ENCODE measurements around the gene MPZL1.

The MPZL1 gene

DNA sequence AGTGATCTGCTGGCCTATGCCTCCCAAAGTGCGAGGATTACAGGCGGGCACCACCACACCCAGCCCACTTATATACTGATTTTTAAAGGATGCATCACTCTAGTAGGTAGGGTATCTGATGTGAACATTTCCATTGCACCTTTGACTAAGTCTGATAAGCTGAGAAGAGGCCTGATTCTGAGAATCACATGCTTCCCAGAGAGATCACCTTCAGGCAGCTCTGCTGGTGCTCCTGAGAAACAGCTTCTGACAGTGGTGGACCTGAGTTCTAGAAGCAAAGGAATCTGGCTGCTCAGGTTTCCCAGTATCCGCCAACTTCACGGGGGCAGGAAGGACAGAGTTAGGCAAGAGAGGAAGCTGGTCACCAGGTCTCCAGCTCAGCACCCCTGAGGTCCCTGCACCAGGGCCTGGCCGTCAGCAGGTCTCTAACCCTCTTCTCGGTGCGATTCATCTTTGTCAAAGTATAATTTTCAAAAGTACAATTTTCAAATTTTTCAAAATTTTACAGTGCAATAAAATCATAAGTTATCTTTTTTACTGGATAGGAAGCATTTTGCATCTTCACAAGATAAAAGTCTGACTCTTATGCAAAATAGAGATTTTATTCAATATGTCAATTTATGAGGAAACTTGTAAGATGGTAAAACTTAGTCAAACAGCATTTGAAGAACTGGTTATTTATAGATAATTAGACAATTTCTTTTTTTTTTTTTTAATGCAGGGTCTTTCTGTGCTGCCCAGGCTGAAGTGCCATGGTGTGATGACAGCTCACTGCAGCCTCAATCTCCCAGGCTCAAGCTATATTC, 25.8 kb upstream of the MPZL1 start:
- DNase-seq = no peak

- peak; percentile 24 for DNase-seq
Observed at GRCh38 chr1:167697667-167698141, 24.1 kb upstream of the MPZL1 start.

DNA sequence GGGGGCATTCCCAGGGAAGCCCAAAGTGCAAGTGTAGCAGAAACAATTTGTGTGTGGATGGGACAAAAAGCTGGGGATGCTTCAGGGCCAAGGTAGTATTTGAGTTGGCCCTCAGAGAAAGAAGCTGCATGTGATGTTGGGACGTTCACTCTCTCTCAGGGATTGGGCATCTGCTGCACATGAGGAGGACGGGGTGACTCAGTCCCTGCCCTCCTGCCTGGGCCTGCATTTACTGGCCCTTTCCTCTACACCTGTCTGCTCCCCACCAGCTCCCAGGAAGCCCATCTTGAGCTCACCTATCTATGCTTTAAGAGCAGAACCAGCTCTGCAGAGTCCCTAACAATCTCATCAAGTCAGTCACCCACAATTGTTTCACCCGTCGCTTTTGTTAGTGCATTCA, 23.5 kb upstream of the MPZL1 start:
- no peak for DNase-seq

DNA sequence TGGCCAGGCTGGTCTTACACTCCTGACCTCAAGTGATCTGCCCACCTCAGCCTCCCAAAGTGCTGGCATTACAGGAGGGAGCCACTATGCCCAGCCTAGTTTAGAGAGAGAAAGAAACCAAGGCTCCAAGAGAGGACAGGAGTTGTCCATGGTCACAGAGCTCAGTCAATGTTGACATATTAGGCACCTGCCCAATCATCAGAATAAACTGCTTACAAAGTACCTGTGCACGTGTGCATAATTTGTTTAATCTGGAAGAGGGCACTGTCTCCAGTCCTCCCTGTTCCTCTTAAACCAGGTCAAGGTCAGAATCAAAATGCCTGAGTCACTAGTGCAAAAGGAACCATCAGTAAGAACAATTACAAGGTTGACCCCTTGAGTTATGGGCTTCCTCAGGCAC, 20.3 kb upstream of the MPZL1 start:
- no peak for DNase-seq

- no peak for DNase-seq
Observed at GRCh38 chr1:167703557-167703956, 18.2 kb upstream of the MPZL1 start.

GRCh38 chr1:167704715-167705114, 17.1 kb upstream of the MPZL1 start:
- DNase-seq = no peak

DNA sequence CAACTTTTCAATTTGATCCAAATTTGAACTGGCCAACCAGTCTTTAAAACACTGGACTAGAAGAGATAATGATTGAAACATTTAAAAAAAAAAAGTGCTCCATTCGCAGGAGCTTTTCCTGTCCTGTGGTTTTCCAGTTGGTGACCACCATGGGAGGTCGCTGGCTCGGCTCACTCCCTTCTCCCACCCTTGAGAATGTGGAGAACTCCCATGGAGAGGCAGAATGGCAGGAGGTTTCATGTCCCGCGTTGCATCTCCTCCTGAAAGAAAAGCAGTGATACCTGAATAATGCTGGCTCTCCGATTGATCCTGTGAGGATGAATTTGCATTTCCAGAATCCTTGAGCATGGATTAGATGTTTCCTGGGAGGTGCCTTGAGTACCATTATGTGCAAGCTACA, 16.5 kb upstream of the MPZL1 start:
- DNase-seq = peak; percentile 37

DNA sequence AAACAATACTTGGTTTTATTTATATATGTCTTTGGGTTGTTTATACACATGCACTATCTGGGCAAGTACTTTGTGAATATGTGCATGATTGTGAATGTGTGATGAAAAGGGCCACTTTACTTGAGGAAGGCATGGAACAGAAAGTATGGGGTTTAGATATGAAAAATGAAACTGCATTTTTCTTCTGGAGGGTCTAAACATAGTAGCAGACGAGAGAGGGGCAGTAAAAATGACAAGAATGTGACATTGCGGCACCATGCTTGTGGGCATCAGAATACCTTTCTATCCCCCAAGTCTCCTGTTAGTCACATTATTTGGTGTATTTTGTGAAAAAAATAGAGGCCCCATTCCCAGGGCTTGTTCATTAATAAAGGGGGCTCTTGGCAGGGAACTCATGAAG, 15.4 kb upstream of the MPZL1 start:
- DNase-seq = no peak

DNA sequence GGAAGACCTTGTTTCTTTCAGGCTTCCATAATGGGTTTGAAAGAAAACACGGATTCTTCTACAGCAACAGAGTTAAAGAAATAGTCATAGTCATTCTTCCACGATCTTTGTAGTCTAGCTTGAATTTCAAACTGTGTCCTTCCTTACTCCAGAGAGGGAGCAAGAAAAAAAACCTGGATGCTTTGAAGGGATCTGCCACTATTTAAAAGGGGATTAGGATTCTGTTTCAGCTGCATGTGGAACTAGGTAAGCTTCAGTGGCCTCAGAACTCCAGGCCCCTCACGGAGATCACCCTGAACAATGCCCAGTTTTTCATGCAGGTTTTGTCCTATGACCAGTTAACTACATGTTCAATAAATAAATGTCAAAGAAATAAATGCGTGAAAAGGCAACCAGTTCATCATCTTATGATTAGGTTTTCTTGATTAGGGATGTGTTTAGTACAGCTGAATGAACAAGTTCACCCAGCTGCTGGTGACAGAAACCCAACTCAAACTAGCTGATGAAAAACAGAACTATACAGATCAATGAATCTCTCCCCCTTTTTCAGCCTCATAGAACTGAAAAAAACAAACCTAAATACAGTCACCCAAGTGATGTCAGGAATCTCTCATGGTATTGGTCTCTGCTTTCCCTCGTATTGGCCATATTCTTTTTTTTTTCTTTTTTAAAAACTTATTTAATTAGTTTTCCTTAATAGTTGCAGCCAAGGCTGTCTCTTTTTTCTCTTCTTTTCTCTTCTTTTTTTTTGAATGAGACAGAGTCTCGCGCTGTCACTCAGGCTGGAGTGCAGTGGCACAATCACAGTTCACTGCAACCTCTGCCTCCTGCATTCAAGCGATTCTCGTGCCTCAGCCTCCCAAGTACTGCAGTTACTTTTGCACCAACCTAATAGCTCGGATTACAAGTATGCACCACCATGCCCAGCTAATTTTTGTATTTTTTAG, 14.6 kb upstream of the MPZL1 start:
- DNase-seq = no peak

DNA sequence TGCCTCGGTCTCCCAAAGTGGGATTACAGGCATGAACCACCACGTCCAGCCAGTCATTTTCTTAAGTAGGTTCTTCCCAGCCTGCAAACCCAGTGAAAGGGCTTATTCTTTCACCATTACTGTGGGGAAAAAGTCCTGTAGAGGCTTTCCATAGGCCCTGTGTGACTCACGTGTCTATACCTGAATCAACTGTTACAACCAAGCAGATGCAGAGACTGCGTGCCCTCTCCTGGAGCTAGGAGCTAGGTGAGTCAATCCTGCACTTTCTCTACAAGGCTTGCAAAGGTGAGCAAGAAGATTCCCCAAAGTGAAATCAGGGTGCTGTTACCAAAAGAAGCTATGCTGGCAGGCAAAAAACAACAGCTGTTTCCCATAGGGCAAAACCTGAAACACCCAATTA, 13.8 kb upstream of the MPZL1 start:
- no peak for DNase-seq

DNA sequence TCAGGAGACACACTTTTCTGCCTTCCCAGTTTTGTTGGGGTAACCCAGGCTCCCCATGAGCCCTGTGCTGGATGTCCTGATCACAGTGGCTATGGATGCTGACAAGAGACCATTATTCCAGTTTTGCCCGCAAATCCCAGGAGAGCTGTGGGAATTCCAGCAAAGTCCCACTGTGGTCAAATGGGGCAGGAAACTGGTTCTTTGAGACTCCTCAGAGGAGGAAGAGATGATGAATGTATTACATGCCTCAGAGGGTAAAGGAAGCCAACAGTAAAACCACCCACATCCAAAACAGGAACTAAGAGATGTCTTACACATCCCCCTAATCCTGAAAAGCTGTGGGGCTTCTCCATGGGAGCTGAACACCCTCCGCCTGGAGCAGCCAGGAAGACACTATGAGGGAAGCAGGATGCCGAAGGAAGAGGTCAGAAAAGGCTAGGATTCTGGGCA, 12.8 kb upstream of the MPZL1 start:
- no peak for DNase-seq

DNA sequence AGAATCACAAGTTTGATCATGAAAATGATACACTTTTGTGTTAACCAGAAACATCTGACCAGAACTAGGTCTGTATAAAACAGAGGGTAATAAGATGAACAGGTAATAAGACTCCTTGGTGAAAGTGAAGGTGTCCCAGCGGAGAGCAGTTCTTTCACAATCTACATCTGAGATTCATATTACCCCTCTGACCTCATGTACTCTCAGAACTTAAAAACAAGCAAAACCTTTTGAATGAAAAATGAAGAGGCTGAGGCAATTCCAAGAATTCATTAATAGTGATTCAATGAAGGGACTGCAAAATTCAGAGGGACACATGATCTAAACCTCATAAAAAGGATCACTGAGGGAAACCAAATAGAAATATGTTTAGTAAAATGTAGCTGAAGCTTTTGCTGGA, 10.9 kb upstream of the MPZL1 start:
- no peak for DNase-seq

GRCh38 chr1:167711797-167712196, 10.0 kb upstream of the MPZL1 start:
- no peak for DNase-seq

DNA sequence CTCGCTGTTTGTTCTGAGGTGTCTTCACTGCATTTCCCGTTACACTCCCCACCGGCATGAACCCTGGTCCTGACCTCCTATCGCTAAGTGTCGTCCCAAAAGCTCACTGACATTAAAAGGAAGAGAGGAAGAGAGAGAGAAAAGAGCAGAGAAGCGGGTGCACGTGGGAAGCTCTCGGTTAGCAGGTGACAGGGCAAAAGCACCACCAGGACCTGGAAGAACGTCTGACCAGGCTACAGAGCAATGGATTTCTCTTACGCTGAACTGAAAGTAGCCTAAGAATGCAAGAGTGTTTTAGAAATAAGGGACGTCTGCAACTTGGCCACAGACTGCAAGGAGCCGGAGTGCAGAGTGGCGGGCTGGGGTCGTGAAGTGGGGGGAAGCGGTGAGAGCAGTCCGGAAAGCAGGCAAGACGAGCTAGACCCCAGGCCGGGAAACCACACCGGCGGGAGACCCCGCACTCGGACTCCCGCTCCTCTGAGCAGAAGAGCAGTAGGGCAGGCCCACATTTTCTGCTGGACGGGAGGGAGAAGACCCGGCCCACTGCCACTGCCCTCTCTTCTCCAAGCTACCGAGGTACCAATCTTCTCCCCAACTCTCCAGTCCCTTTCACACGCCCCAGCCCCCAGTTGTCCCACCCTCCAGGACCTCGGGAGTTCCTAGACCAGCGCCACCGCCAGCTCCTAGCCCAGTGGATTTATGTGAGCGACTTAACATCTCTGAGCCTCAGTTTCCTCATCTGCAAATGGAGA, 8.3 kb upstream of the MPZL1 start:
- DNase-seq = peak; percentile 57

DNA sequence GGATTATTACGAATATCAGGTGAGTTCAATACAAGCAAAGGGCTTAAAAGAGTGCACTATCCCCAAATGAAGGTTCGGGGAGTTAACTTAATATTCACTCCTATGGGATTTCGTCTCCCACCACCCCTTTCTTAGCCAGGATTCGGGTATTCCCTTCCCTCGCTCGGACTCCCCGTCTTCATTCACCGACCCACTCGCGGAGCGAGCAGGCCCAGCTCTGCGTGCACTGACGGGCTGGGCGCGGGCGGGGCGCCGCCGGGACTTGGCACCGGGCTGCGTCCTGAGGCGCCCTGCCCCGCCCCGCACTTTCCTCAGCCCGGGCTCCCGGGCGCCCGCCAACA, 7.7 kb upstream of the MPZL1 start:
- no peak for DNase-seq

DNA sequence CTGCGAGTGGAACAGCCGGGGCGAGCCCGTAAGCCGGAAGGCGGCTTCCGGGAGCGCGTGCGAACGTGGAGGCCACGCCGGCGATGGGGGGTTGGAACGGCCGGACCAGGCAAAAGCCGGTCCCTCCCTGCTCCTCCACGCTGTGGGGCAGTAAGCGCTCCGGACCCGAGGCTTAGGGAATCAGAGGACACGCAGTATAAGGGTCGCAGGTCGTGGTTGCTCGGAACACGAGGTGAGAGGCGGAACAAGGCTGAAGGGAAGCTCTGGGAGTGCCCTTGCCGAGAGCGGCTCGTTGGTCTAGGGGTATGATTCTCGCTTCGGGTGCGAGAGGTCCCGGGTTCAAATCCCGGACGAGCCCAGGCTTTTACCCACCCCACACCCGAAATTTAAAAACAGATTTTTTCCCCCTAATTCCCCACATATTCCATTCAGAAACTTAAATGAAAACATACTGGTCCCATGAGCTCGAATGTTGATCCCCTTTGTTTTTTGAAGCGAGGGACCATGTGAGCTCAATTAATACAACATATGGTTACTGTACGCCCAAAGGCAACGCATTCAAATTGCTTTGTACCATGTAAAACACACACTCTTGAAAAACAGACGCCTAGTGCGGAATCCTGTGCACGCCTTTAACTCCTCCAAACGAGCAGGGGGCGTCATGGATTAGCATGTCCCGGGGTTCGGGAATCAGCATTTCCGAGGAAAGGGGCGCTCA, 7.2 kb upstream of the MPZL1 start:
- DNase-seq = peak; percentile 92

- DNase-seq = peak; percentile 88
Observed at GRCh38 chr1:167715157-167715999, 6.4 kb upstream of the MPZL1 start.

DNA sequence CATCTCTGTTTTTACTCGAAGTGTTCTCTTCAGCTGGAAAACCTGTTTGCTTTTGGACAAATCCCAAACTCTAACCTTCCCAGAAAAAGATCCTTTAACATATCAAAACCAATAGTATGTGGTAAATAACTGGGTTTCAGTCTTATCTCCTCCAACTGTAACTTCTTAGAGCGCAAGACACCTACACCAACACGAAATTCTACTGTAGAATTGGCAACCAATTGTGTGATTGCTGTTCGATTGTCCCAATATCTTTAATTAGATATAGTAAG, 5.8 kb upstream of the MPZL1 start:
- DNase-seq = peak; percentile 52

- DNase-seq = no peak
Observed at GRCh38 chr1:167717351-167717750, 4.4 kb upstream of the MPZL1 start.

DNA sequence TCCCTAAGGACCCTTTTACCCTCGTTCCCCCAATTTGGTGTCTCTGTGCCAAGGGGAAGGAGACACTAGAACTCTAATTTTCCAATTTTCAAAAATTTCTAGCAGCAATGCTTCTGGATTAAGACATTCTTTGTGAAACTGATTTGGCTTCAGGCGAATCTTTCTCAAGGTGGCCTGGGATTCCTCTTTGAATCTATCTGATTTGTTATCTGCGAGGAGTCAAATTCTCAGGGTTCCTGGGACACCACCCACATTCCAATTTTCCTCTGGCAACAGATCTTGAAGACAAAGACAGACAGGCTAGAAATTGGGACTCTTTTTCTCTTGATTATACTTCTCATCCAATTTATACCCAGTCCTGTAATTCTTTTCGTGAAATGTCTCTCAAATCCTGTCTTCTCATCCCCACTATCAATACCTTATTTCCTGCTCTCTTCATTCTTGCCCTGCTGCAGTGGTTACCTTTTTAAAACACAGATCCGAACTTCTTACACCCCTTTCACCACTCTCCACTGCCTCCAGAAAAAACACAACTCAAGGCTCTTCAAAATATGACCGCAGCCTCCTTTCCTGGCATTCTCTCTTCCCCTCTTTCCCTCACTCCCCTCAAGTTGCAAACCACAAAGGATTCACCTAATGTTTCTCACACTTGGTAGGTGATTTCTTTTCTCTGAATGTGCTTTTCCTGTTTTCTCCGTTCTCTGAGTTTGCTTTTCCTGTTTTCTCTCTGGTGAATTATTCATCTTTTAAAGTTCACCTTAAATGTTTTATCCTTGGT, 2.7 kb upstream of the MPZL1 start:
- DNase-seq = no peak
